ENCODE results near the gene DIPK1B.

DIPK1B gene

GRCh38 chr9:136718345-136719194, 6.2 kb downstream of the DIPK1B start:
- FAIRE-seq (no peak), DNase-seq (ENCODE audit: insufficient read length, low spot score) (no peak)
- TF ChIP-seq POLR2AphosphoS5 (IDR thresholded peaks at IDR 0.05; ENCODE audit: low read depth, low read length) (no peak), TAF1 (IDR thresholded peaks at IDR 0.05; ENCODE audit: low read depth, low read length) (no peak), POU2F2 (IDR thresholded peaks at IDR 0.05; ENCODE audit: low read depth, low read length) (no peak), POLR2A (IDR thresholded peaks at IDR 0.05; ENCODE audit: low read depth, low read length) (no peak), SPI1 (IDR thresholded peaks at IDR 0.05; ENCODE audit: low read depth, low read length) (no peak), PAX5 (IDR thresholded peaks at IDR 0.05; ENCODE audit: insufficient read depth, low read length, severe bottlenecking) (no peak)

GRCh38 chr9:136719195-136719880, 7.0 kb downstream of the DIPK1B start:
- FAIRE-seq (peak; percentile 28), DNase-seq (ENCODE audit: insufficient read length, low spot score) (no peak)

GRCh38 chr9:136720251-136720897, 8.0 kb downstream of the DIPK1B start:
- no peak for DNase-seq (ENCODE audit: insufficient read length, low spot score)
- FAIRE-seq, result no peak
- no peak for TF ChIP-seq POLR2AphosphoS5 (IDR thresholded peaks at IDR 0.05; ENCODE audit: low read depth, low read length)
- no peak for TF ChIP-seq PAX5 (IDR thresholded peaks at IDR 0.05; ENCODE audit: insufficient read depth, low read length, severe bottlenecking)
- no peak for TF ChIP-seq POLR2A (IDR thresholded peaks at IDR 0.05; ENCODE audit: low read depth, low read length)

More at GRCh38 chr9:136719195-136719880, 7.0 kb downstream of the DIPK1B start:
- no peak for TF ChIP-seq POLR2A (IDR thresholded peaks at IDR 0.05; ENCODE audit: low read depth, low read length)
- no peak for TF ChIP-seq PAX5 (IDR thresholded peaks at IDR 0.05; ENCODE audit: insufficient read depth, low read length, severe bottlenecking)
- no peak for TF ChIP-seq POU2F2 (IDR thresholded peaks at IDR 0.05; ENCODE audit: low read depth, low read length)
- no peak for TF ChIP-seq SPI1 (IDR thresholded peaks at IDR 0.05; ENCODE audit: low read depth, low read length)
- TF ChIP-seq TAF1 (IDR thresholded peaks at IDR 0.05; ENCODE audit: low read depth, low read length), result no peak
- no peak for TF ChIP-seq POLR2AphosphoS5 (IDR thresholded peaks at IDR 0.05; ENCODE audit: low read depth, low read length)

GRCh38 chr9:136720898-136721338, 8.5 kb downstream of the DIPK1B start:
- FAIRE-seq (no peak), DNase-seq (ENCODE audit: insufficient read length, low spot score) (no peak)
- TF ChIP-seq TAF1 (IDR thresholded peaks at IDR 0.05; ENCODE audit: low read depth, low read length) (no peak), POU2F2 (IDR thresholded peaks at IDR 0.05; ENCODE audit: low read depth, low read length) (no peak), SPI1 (IDR thresholded peaks at IDR 0.05; ENCODE audit: low read depth, low read length) (no peak), POLR2AphosphoS5 (IDR thresholded peaks at IDR 0.05; ENCODE audit: low read depth, low read length) (no peak), POLR2A (IDR thresholded peaks at IDR 0.05; ENCODE audit: low read depth, low read length) (no peak), PAX5 (IDR thresholded peaks at IDR 0.05; ENCODE audit: insufficient read depth, low read length, severe bottlenecking) (no peak)

GRCh38 chr9:136721339-136722092, 9.1 kb downstream of the DIPK1B start:
- DNase-seq (ENCODE audit: insufficient read length, low spot score) (no peak), FAIRE-seq (no peak)
- no peak for TF ChIP-seq POU2F2 (IDR thresholded peaks at IDR 0.05; ENCODE audit: low read depth, low read length)
- no peak for TF ChIP-seq POLR2AphosphoS5 (IDR thresholded peaks at IDR 0.05; ENCODE audit: low read depth, low read length)
- no peak for TF ChIP-seq POLR2A (IDR thresholded peaks at IDR 0.05; ENCODE audit: low read depth, low read length)
- no peak for TF ChIP-seq SPI1 (IDR thresholded peaks at IDR 0.05; ENCODE audit: low read depth, low read length)
- no peak for TF ChIP-seq PAX5 (IDR thresholded peaks at IDR 0.05; ENCODE audit: insufficient read depth, low read length, severe bottlenecking)
- no peak for TF ChIP-seq TAF1 (IDR thresholded peaks at IDR 0.05; ENCODE audit: low read depth, low read length)

GRCh38 chr9:136722093-136722968, 10.0 kb downstream of the DIPK1B start:
- FAIRE-seq (no peak), DNase-seq (ENCODE audit: insufficient read length, low spot score) (no peak)
- TF ChIP-seq POLR2AphosphoS5 (IDR thresholded peaks at IDR 0.05; ENCODE audit: low read depth, low read length) (peak; percentile 29; the same call in 1 of the 2 replicates), POU2F2 (IDR thresholded peaks at IDR 0.05; ENCODE audit: low read depth, low read length) (no peak)

- FAIRE-seq (no peak), DNase-seq (ENCODE audit: insufficient read length, low spot score) (no peak)
- TF ChIP-seq POLR2AphosphoS5 (IDR thresholded peaks at IDR 0.05; ENCODE audit: low read depth, low read length) (no peak), SPI1 (IDR thresholded peaks at IDR 0.05; ENCODE audit: low read depth, low read length) (no peak), POLR2A (IDR thresholded peaks at IDR 0.05; ENCODE audit: low read depth, low read length) (no peak; the same call in 1 of the 2 replicates), PAX5 (IDR thresholded peaks at IDR 0.05; ENCODE audit: insufficient read depth, low read length, severe bottlenecking) (no peak), TAF1 (IDR thresholded peaks at IDR 0.05; ENCODE audit: low read depth, low read length) (no peak), POU2F2 (IDR thresholded peaks at IDR 0.05; ENCODE audit: low read depth, low read length) (no peak)
These were observed 10.6 kb downstream of the DIPK1B start for GRCh38 chr9:136722969-136723356.

- FAIRE-seq, result no peak
- TF ChIP-seq SPI1 (IDR thresholded peaks at IDR 0.05; ENCODE audit: low read depth, low read length) (no peak), POLR2AphosphoS5 (IDR thresholded peaks at IDR 0.05; ENCODE audit: low read depth, low read length) (peak; percentile 55; the same call in 1 of the 2 replicates)
- DNase-seq (ENCODE audit: insufficient read length, low spot score), result no peak
These were observed 11.1 kb downstream of the DIPK1B start for GRCh38 chr9:136723362-136723976.

All from GM12891 (cell line).